Neural progenitor cell (in vitro differentiated cells): ENCODE data around the gene CSRP2.

ENCODE experiments used
- EZH2phosphoT487 ChIP-seq: fragments of 200-600 bp; sonication (generic); IDR thresholded peaks from 2 replicates; pipeline ENCODE4 v1.6.1; 2017; ENCODE audit warnings: antibody characterized with exemption
- TF ChIP-seq, protein P1 (sequence below): fragments of 200-600 bp; sonication (generic); IDR thresholded peaks from 2 replicates; pipeline ENCODE4 v1.5.1; 2017; ENCODE audit warnings: antibody characterized with exemption, mild to moderate bottlenecking

- TF ChIP-seq, protein P1, sequence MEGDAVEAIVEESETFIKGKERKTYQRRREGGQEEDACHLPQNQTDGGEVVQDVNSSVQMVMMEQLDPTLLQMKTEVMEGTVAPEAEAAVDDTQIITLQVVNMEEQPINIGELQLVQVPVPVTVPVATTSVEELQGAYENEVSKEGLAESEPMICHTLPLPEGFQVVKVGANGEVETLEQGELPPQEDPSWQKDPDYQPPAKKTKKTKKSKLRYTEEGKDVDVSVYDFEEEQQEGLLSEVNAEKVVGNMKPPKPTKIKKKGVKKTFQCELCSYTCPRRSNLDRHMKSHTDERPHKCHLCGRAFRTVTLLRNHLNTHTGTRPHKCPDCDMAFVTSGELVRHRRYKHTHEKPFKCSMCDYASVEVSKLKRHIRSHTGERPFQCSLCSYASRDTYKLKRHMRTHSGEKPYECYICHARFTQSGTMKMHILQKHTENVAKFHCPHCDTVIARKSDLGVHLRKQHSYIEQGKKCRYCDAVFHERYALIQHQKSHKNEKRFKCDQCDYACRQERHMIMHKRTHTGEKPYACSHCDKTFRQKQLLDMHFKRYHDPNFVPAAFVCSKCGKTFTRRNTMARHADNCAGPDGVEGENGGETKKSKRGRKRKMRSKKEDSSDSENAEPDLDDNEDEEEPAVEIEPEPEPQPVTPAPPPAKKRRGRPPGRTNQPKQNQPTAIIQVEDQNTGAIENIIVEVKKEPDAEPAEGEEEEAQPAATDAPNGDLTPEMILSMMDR, result no peak
- no peak for TF ChIP-seq EZH2phosphoT487
Measured at GRCh38 chr12:76866151-76866567, 12.7 kb downstream of the CSRP2 start.
